HCT116 (cell line): ENCODE results near the gene SET. TPM values are rescaled to one million over a fixed set of nuclear protein-coding genes. Genes with fewer than 3 reads are reported as not detected.

ENCODE experiments used
- ATAC-seq: fragments of 200-7000 bp; cut with Tn5 transposase; 2 replicates; pipeline ENCODE4 v1.9.1; 2020; ENCODE audit warnings: mild to moderate bottlenecking, moderate library complexity
- BruUV-seq: library from RNA; stranded (reverse); fragments of 400-500 nt; replicated peaks from 2 replicates; lab custom pipeline; 2021; lab: Mats Ljungman, UMichigan
- CTCF ChIA-PET: fragments of 300-600 bp; sonication (Branson Sonifier 250); formaldehyde crosslinking; loops from one replicate; lab custom pipeline; 2021; ENCODE audit warnings: antibody characterized with exemption; lab: Charles Lee
- POLR2A ChIA-PET: fragments of 300-600, 350-600 bp; sonication (Branson Sonifier 250); formaldehyde crosslinking; loops from one replicate; lab custom pipeline; 2021; ENCODE audit warnings: antibody characterized with exemption; lab: Charles Lee
- RAD21 ChIA-PET, 2 experiments: fragments of 300-600 bp; sonication (Branson Sonifier 250); formaldehyde crosslinking; loops; one replicate each; lab custom pipeline; 2023; ENCODE audit warnings: low total read pairs in 2 of 2; ENCODE audit not compliant: uncharacterized antibody in 2 of 2, unreplicated experiment in 2 of 2, low non-redundant PET in 1 of 2; lab: Charles Lee
- DNase-seq: peaks from one replicate; pipeline ENCODE4 v3.0.0-alpha.2; 2010; ENCODE audit warnings: low read depth, low spot score
- H2AFZ ChIP-seq: fragments of 200-600 bp; shearing (Covaris generic), sonication (generic); 2 replicates; pipeline ENCODE4 v1.6.1; 2017; ENCODE audit warnings: low read depth, mixed run types, mixed read lengths, antibody characterized with exemption, low read length; ENCODE audit not compliant: poor library complexity, severe bottlenecking
- H3K27ac ChIP-seq: 2 replicates; pipeline ENCODE4 v1.5.1; 2012; ENCODE audit warnings: low read depth, low read length
- H3K27me3 ChIP-seq: fragments of 200-600 bp; sonication (generic); 2 replicates; pipeline ENCODE4 v1.6.1; 2016; ENCODE audit warnings: mixed run types, low read length, mixed read lengths; ENCODE audit not compliant: insufficient read depth
- H3K36me3 ChIP-seq, 2 experiments: fragments of 200-500 bp in 1 of 2; fragments of 200-600 bp in 1 of 2; sonication (Bioruptor generic) in 1 of 2; sonication (generic) in 1 of 2; 2 replicates each; pipeline versions ENCODE4 v1.5.1 to v1.6.1; 2014 to 2016; ENCODE audit warnings: low read length in 2 of 2, inconsistent platforms in 1 of 2, mixed read lengths in 1 of 2, mixed run types in 1 of 2; ENCODE audit not compliant: insufficient read depth in 2 of 2, control insufficient read depth in 1 of 2
- H3K4me1 ChIP-seq, 2 experiments: fragments of 200-600 bp in 1 of 2; sonication (generic) in 1 of 2; 2 replicates each; pipeline versions ENCODE4 v1.5.1 to v1.6.1; 2012 to 2017; ENCODE audit warnings: low read length in 2 of 2, inconsistent platforms in 1 of 2, mild to moderate bottlenecking in 1 of 2, mixed read lengths in 1 of 2, mixed run types in 1 of 2, moderate library complexity in 1 of 2; ENCODE audit not compliant: insufficient read depth in 2 of 2, control insufficient read depth in 1 of 2
- H3K4me2 ChIP-seq: fragments of 200-600 bp; sonication (generic); 2 replicates; pipeline ENCODE4 v1.6.1; 2017; ENCODE audit warnings: mixed run types, low read length, mixed read lengths
- H3K4me3 ChIP-seq, 2 experiments: fragments of 200-600 bp in 1 of 2; sonication (generic) in 1 of 2; replicated peaks in 1 of 2; 2 replicates each; pipeline ENCODE4 v1.5.1; 2011 to 2016; ENCODE audit warnings: low read length in 2 of 2, control low read depth in 1 of 2, low read depth in 1 of 2, mild to moderate bottlenecking in 1 of 2, mixed read lengths in 1 of 2, mixed run types in 1 of 2
- H3K79me2 ChIP-seq: fragments of 200-600 bp; sonication (generic); 2 replicates; pipeline ENCODE4 v1.6.1; 2017; ENCODE audit warnings: mild to moderate bottlenecking, mixed run types, low read length, moderate library complexity, mixed read lengths; ENCODE audit not compliant: insufficient read depth
- H3K9ac ChIP-seq: fragments of 200-600 bp; sonication (generic); 2 replicates; pipeline ENCODE4 v1.6.1; 2016; ENCODE audit warnings: low read length, mixed read lengths
- H3K9me2 ChIP-seq: fragments of 200-600 bp; sonication (generic), shearing (Covaris generic); 2 replicates; pipeline ENCODE4 v1.6.1; 2017; ENCODE audit warnings: mixed run types, mild to moderate bottlenecking, moderate library complexity; ENCODE audit not compliant: insufficient read depth
- H3K9me3 ChIP-seq, 2 experiments: fragments of 200-500 bp in 1 of 2; fragments of 200-600 bp in 1 of 2; sonication (Bioruptor generic) in 1 of 2; sonication (generic) in 1 of 2; 2 replicates each; pipeline ENCODE4 v1.6.1; 2014 to 2017; ENCODE audit warnings: low read length in 2 of 2, mixed read lengths in 2 of 2, inconsistent platforms in 1 of 2, low read depth in 1 of 2, mild to moderate bottlenecking in 1 of 2, mixed run types in 1 of 2, moderate library complexity in 1 of 2; ENCODE audit not compliant: control insufficient read depth in 1 of 2, insufficient read depth in 1 of 2
- H4K20me1 ChIP-seq: fragments of 200-600 bp; sonication (generic), shearing (Covaris generic); 2 replicates; pipeline ENCODE4 v1.6.1; 2017; ENCODE audit warnings: mixed run types, mild to moderate bottlenecking, moderate library complexity; ENCODE audit not compliant: insufficient read depth
- CBX3 ChIP-seq: IDR thresholded peaks from 2 replicates; pipeline ENCODE4 v1.6.1; 2012; ENCODE audit warnings: low read depth
- CTCF ChIP-seq, 3 experiments: fragments of 200-600 bp in 1 of 3; sonication (generic) in 1 of 3; IDR thresholded peaks in 2 of 3; conservative IDR thresholded peaks in 1 of 3; 2 replicates each; pipeline ENCODE4 v1.5.1; 2012 to 2017; ENCODE audit warnings: low read depth in 2 of 3, low read length in 2 of 3, antibody characterized with exemption in 1 of 3, borderline replicate concordance in 1 of 3, control low read depth in 1 of 3, mild to moderate bottlenecking in 1 of 3, mixed read lengths in 1 of 3, mixed run types in 1 of 3, moderate library complexity in 1 of 3; ENCODE audit not compliant: insufficient read depth in 1 of 3
- FOSL1 ChIP-seq: IDR thresholded peaks from 2 replicates; pipeline ENCODE4 v1.6.1; 2012; ENCODE audit warnings: low read depth
- POLR2A ChIP-seq: IDR thresholded peaks from 2 replicates; pipeline ENCODE4 v1.7.0; 2011; ENCODE audit warnings: borderline replicate concordance; ENCODE audit not compliant: insufficient read depth, insufficient read length; ENCODE audit errors: extremely low read depth
- POLR2AphosphoS5 ChIP-seq: IDR thresholded peaks from 2 replicates; pipeline ENCODE4 v1.6.1; 2011; ENCODE audit warnings: mild to moderate bottlenecking, low read depth, low read length, moderate library complexity
- RAD21 ChIP-seq: IDR thresholded peaks from 2 replicates; pipeline ENCODE4 v1.6.1; 2012; ENCODE audit warnings: low read depth, mild to moderate bottlenecking
- YY1 ChIP-seq: IDR thresholded peaks from 2 replicates; pipeline ENCODE4 v1.6.1; 2011; ENCODE audit warnings: low read length, low read depth, moderate library complexity, mild to moderate bottlenecking; ENCODE audit not compliant: insufficient replicate concordance; ENCODE audit errors: extremely low read depth
- ZBTB33 ChIP-seq: IDR thresholded peaks from 2 replicates; pipeline ENCODE4 v1.6.1; 2011; ENCODE audit warnings: mild to moderate bottlenecking, low read length, moderate library complexity; ENCODE audit not compliant: insufficient replicate concordance; ENCODE audit errors: extremely low read depth
- ZFX ChIP-seq: fragments of 450-650 bp; IDR thresholded peaks from 2 replicates; pipeline ENCODE4 v1.6.1; 2017
- ZNF274 ChIP-seq: fragments of 200-500 bp; sonication (Bioruptor generic); IDR thresholded peaks from 2 replicates; pipeline ENCODE4 v1.6.1; 2014; ENCODE audit warnings: mild to moderate bottlenecking, low read depth, low read length, inconsistent platforms
- intact Hi-C: fragments of 100-400 bp; cut with micrococcal nuclease; formaldehyde crosslinking; loops from 2 replicates; pipeline ENCODE4 v1.10.0; 2022
- total RNA-seq: library from RNA; stranded (reverse); gene quantifications from one replicate; pipeline ENCODE4 v1.2.1, GENCODE V29; 2021; ENCODE audit not compliant: unreplicated experiment

The SET gene
- total RNA-seq, 1 experiment from 2014 or later: 595 TPM

GRCh38 chr9:128701227-128701854 is 12.3 kb downstream of the SET start:
- H3K36me3 ChIP-seq: 0 out of 4 replicates have a peak, but pooled peaks cover 0 to 9% of the 10 kb centered on the region in 2 experiments
- H3K79me2 ChIP-seq: peaks cover 27% of the 10 kb centered on the region
- H3K9ac ChIP-seq: peak overlapping the region; percentile 95
- H3K4me1 ChIP-seq: peaks cover 30 to 50% of the 10 kb centered on the region in 2 experiments
- no peaks in the 10 kb centered on the region for H3K9me3 ChIP-seq
- no peaks in the 10 kb centered on the region for H3K9me2 ChIP-seq
- ATAC-seq (no peak), DNase-seq (no peak)
- peak overlapping the region; percentile 36 for H3K27ac ChIP-seq
- RAD21 ChIA-PET: no interaction called here
- POLR2A ChIA-PET: interaction anchor here (1.0 kb wide), 1 partner anchor 16 kb away, joined by 4 read pairs; no protein-coding TSS in a partner anchor
- no peak overlapping the region for H2AFZ ChIP-seq
- TF ChIP-seq RAD21: no peak
- 0 out of 6 replicates have a peak, but pooled peaks of 1 of the 3 experiments have one; percentile 2 for TF ChIP-seq CTCF (IDR thresholded peaks at IDR 0.05 in 2 of 3, conservative IDR thresholded peaks at IDR 0.05 in 1 of 3; ENCODE audit: borderline replicate concordance in 1 of 3, insufficient read depth in 1 of 3, low read depth in 2 of 3, low read length in 2 of 3)
- no peaks in the 10 kb centered on the region for H4K20me1 ChIP-seq
- CTCF ChIA-PET: interaction anchor here (0.6 to 1.6 kb wide), 3 partner anchors 9 to 1254 kb away, joined by 3 to 8 read pairs (median 6); no protein-coding TSS in a partner anchor
- peak overlapping the region; percentile 90 for H3K4me2 ChIP-seq
- no TSS peak for BruUV-seq
- intact Hi-C loops: no loop called here
- peak overlapping the region; percentile 83 to 93 for H3K4me3 ChIP-seq
- H3K27me3 ChIP-seq: no peaks in the 10 kb centered on the region

DNA sequence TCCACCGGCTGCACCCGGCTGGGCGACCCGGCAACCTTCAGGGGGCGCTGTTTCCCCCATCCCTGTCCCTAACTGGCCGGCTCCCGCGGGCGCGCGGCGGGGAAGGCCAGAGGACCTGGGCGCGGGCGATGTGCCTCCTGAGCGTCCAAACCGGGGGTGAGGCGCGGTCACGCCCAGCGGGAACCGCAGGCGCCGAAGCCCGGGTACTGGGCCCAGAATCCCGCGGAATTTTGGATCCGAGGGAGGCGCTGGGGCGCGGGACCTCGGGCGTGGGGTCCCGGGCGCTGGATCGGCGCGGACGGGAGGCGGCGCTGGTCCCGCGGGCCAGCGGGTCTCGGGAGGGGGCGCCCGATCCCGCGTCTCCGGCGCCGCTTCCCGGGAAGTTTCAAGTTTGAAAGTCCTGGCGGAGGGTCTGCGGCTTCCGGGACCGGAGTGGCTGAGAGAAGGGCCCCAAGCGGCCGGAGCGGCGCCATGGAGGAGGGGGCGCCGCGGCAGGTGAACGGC is 13.5 kb downstream of the SET start, which contains the start of gene PKN3:
PKN3 (plus strand) TSS at position 59 of the 504 bp plus-strand sequence; CDS start at position 472, 413 bp downstream.
- peak; percentile 69 for DNase-seq
- H3K27ac ChIP-seq: peak within 1 kb of the TSS; percentile 87
- intact Hi-C loops: loop anchor here (2.0 kb wide), 1 partner anchor 68 kb away; no protein-coding TSS in a partner anchor
- peak; percentile 21 for TF ChIP-seq YY1
- no peak for TF ChIP-seq CBX3
- no peak for TF ChIP-seq FOSL1
- TF ChIP-seq POLR2AphosphoS5: peak; percentile 47; the same call in 1 of the 2 replicates
- no peak for TF ChIP-seq ZNF274
- no peak for TF ChIP-seq ZBTB33
- peak; percentile 21 for TF ChIP-seq POLR2A
- peak; percentile 78 for TF ChIP-seq ZFX

More for the DNA sequence above, 13.5 kb downstream of the SET start, which contains the start of gene PKN3:
- Histone ChIP-seq H3K4me3 (peak within 1 kb of the TSS; percentile 83 to 93), H3K27me3 (no peaks in the 10 kb centered on the region), H3K9ac (peak within 1 kb of the TSS; percentile 95), H3K4me2 (peak within 1 kb of the TSS; percentile 90), H3K79me2 (peaks cover 27% of the 10 kb centered on the region), H3K4me1 (peaks cover 18 to 39% of the 10 kb centered on the region in 2 experiments), H4K20me1 (no peaks in the 10 kb centered on the region), H3K36me3 (peaks cover 4 to 15% of the 10 kb centered on the region in 2 experiments; a peak in 2 of 4 replicates), H3K9me3 (no peaks in the 10 kb centered on the region), H3K9me2 (no peaks in the 10 kb centered on the region), H2AFZ (no peak within 1 kb of the TSS)
- ATAC-seq: peak; percentile 75
- ChIA-PET RAD21 (no interaction called here), POLR2A (no interaction called here), CTCF (interaction anchor here (0.5 to 1.6 kb wide), 10 partner anchors 10 to 1253 kb away, joined by 3 to 9 read pairs (median 4); partner anchors contain the start of gene ZDHHC12)
- no TSS peak for BruUV-seq
